GM21515 (cell line): ENCODE results near the gene RIMS4.

ENCODE experiments used
- ATAC-seq: cut with Tn5 transposase; IDR thresholded peaks from one replicate; pipeline ENCODE4 v1.9.1; 2021; ENCODE audit not compliant: unreplicated experiment

Gene RIMS4

DNA sequence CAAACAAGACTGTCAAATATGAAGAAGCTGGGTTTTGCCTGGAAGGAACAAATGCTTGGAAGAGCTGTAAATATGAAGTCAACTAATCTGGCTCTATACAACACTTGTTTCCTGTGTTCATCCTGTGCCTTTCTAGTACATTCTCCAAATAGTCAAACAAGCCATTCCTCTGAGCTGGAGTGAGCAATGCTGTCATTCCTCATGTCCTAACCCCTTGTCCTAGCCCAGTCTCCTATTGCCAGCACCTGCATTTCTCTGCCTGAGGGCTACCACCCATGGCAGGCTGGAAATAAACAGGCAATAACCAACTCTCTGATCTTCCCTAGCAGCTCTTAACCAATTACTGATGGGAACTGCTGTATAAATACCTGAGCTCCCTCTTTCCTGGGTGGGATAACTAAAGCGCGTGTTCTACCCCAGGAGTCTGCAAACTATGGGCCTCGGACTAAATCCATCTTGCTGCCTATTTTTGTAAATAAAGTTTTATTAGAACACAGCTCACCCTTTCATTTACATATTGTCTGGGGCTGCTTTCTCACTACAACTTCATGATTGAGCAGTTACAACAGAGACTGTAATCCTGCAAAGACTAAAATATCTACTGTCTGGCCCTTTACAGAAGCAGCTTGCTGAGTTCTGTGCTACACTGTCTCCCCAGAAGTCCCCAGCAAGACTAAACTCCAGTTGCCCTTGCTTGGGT lies 13.4 kb downstream of the RIMS4 start:
- ATAC-seq, result no peak

DNA sequence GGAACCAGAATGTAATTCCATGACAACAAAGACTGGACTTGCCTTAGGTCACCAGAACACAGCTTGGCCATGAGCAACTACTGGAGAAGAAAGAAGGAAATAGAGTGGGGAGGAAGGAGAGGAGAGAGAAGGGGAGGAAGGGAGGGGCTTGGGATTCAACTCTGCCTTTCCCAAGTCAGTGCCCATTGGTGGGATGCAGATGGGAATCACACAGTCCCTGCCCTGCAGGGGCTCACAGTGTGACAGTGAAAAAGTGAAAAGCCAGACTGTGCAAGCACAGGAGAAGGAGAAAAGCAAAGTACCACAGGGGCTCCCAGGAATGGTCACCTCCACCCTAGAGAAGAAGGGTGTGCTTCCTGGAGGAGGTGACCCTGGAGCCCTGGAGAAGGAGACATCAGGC lies 14.0 kb downstream of the RIMS4 start:
- ATAC-seq, result no peak

DNA sequence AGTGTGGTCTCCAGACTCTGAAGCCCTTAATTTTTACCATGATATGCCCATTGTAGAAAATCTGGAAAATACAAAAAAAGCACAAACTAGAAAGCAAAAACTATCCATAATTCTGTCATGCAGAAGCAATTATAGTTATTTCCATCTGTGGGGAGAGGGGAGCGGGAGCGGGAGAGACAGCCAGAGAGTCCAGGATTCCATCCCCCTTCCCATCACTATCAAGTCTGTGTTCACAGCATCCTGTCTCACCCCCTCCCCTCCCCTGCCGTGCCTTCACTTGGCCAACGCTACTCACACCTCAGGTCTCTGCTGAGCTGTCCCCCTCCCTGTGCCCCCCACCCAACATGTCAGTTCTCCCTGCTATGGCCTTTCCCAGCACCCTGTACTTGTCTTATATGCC lies 14.5 kb downstream of the RIMS4 start:
- no peak for ATAC-seq

DNA sequence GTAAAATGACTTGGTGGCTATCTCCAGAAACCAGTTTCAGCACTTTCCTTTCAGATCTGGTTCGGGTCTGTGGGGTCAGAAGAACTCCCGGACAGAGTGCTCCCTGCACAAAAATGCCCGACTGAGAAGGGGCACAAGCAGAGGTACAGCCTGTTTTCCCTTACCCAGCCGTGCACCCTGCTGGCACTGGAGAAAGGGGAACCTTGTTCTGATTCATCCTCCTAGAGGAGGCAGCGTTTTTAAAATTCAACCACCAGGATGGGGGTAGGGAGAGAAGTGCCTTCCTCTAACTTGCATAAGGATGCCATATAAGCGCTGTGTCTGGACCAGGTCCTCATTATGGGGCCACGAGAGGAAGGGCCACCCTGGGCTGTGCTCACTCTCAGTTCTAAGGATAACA lies 17.6 kb downstream of the RIMS4 start:
- ATAC-seq, result no peak

DNA sequence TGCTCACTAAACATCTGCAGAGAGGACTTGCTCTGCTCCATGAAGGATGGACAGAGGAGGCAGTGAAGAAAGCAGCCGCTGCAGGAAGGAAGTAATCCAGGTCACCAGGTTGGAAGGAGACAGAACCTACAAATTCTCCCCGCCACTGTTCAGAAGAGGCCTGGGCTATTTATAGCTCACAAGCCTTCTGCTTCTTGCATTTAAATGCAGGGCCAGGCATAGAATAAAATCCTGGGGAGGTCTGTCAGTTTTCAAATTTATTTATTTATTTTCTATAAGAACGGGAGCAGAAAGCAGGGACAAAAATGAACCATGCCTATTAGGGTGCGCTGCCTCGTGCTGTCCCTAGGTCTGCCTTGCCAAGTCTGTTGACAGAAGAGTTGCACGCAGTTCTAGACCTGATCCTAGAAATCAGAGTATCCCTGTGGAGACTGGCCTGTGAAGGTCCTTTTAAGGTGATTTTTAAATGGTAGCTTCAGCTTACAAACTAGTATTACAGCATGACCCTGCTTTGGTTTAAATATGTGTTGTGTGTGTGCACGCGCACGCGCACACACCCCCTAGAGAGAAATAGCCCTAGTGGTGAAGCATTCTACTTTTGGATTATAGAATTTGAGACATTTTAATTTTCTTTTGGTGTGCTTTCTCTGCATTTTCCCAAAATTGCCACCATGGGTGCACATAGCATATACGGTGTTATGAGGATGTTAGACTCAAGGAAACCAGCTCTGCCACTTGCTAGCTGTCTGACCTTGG lies 19.5 kb downstream of the RIMS4 start:
- no peak for ATAC-seq

- ATAC-seq, result no peak
Observed at GRCh38 chr20:44788706-44789456, 21.5 kb downstream of the RIMS4 start.

GRCh38 chr20:44787299-44787698 lies 23.0 kb downstream of the RIMS4 start:
- no peak for ATAC-seq

DNA sequence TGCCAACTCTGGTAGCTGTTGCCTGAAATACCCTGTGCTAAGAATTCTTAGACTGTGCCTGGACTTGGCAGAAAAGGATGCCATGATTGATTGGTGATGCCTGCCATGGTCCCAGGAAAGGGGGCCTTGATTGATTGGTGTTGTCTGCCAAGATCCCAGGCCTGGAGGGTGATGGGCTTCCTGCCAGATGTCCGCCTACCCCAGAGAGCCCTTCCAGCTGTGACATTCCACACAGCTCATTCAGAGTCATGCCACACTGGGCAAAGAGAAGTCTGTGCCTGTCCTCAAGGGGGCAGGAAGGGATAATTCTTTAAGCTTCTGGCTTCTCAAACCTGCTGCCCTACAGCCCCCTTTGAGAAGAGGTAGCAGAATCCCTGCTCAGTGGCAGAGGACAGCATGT lies 24.6 kb downstream of the RIMS4 start:
- ATAC-seq, result no peak

GRCh38 chr20:44784688-44785087 lies 25.7 kb downstream of the RIMS4 start:
- ATAC-seq, result no peak

DNA sequence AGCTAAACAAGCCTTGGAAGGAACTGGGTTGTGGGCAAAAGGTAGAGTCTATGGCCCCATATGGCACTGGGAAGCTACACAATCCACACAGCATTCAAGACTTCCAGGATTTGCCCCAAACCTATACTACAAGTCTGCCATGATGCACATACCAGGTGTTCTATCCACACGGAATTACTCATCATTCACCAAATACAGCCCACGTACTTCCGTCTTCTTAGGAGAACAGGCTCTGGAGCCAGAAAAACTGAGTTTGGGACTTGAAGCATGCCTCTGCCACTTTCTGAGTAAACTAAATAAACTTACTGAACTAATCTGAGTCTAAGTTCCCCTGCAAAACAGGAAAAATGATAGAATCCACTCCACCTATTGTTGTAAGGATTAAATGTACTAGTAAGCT lies 28.6 kb downstream of the RIMS4 start:
- ATAC-seq, result no peak

DNA sequence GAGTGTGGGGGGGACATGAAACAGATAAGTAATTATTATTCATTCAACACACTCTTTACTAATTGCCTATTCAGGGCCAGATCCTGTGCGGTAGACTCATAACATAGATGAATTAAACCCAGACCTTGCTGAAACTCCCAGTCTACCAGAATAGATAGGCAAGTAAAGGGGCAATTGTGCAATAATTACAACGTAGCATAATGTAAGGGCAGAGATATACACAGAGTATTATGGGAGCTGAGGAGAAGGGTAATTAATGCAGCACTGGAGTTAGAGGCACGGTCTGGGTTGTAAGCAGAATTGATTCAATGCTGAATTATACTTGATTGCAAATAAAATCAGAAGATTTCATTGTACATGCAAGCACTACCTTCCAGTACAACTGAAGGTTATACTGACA lies 29.2 kb downstream of the RIMS4 start:
- no peak for ATAC-seq

DNA sequence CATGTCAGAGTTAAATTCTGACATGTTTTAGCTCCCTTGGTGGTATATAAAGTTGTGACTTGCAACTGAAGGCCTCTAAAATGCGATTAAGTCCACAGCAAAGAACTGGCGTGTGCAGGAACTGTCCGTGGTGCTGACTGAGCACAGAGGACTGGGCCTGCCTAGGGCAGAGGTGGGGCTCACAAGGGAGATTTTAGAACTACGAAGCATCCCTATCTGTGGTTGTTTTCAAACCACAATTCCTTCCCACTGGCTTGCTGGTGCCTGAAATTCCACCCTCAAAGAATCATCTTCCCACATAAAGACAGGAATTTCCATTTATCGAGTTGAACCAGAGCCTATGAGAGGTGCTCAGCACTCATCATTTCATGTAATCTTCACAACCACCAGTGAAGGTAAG lies 30.1 kb downstream of the RIMS4 start:
- no peak for ATAC-seq

DNA sequence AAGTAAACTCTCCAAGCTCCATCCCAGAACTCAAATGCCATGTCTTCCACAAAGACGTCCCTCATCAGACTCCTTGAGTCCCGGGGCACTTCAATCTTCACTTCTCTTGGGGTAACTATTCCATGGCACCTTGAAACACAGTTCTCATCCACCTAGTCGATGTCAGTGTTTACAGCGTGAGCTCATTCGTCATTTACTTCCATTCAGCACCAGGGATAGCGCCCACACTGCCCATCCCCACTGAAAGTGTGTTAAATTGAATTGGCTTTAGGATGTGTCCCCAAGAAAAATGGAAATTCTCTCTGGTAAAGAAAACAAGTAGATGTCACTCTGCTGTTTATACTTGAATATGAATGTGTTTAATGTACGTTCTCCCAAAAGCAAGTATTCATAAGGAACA lies 33.4 kb downstream of the RIMS4 start:
- no peak for ATAC-seq

- no peak for ATAC-seq
Observed at GRCh38 chr20:44773070-44773829, 37.1 kb downstream of the RIMS4 start.

DNA sequence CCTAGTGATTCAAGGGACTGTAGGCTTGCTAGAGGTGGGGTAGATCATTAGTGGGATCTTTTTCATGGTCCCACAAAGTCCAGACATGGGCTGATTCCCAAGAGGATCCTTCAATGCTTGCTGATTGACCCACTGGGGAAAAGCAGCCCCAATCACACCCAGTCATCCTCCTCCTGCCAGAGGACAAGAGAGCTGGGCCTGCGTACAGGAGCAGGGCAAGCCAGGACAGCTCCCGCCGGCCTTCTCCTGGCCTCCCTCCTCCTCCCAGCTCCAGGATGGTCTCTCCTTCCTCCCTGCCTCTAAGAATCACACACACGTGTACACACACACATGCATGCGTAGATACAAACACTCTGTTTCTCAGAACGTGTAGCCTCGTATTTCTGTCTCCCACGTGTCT lies 37.7 kb downstream of the RIMS4 start:
- ATAC-seq, result no peak

- no peak for ATAC-seq
Observed at GRCh38 chr20:44771172-44771535, 39.2 kb downstream of the RIMS4 start.

DNA sequence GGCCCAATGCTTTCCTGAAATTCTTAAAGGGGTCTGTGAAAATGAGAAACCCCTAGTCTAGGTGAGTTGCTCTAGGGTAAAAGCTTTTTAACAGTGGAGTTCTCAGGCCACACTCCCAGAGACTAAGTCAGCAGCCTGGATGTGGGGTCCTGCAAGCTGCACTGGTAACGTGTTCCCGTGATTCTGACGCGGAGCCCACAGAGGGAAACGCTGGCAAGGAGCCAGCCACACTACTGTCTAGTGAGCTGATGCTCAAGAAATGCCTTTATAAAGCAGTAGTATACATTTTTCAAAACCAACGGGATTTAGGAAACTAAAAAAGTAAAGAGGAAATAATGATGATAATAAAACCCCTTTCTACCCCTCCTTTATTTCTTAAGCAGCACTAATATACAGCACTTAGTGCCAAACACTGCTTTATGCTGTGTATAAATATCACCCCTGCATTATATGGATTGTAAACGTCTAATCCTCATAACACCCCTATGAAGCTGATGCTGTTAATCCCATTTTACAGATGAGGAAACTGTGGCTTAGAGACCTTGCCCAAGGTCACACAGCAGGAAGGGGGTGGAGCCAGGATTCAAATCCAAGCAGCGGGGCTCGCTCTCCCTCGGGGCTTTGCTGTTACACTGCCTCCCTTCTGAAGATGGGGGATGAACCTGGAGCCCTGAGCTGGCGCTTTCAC lies 39.7 kb downstream of the RIMS4 start:
- no peak for ATAC-seq

DNA sequence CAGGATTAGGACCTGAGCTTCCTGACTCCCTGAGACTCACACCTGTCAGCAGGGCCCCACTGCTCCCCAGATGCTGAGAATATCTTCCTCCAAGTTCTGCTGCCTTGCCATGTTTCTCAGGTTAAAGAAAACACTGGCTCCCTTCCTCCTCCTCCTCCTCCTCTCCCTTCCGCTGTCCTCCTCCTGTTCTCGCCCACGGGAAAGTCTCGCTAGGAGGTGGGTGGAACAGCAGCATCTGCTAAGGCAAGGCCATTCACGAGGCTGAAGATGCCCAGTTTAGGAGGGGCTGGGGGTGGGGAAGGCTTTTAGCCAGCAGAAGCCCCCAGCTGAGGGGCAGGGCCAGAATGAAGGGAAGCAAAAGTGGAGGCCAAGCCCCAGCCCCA lies 40.9 kb downstream of the RIMS4 start:
- ATAC-seq, result no peak

DNA sequence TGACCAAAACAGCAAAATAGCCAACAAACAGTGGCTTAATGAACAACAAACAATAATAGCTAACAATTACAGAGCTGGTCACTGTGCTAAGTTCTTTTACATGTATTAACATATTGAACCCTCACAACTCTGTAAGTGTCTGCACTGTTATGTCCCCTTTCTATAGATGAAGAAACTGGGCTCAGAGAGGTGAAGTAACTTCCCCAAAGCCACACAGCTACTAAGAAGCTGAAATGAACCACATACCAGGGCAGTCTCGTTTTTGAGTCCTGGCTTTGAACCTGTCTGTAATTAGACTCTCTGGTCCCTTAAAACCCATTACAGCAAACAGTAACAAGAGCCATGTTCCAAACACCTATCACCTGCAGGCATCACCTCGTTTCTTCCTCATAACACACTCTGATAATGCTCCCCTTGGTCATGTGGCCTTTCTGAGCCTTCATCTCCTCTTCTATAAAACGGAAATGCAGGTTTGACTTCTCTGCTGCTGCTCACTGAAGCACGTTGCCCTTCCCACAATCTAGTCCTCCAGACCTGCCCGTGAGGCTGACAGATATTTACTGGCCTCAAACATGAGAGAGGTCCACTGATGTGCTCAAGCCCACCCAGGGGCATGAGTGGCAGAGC lies 41.4 kb downstream of the RIMS4 start:
- no peak for ATAC-seq

- no peak for ATAC-seq
Observed at GRCh38 chr20:44768256-44768655, 42.1 kb downstream of the RIMS4 start.
